GM19238 (cell line): ENCODE results near the gene CFAP161.
"Not testable (repeated sequence)": the region's sequence is repeated elsewhere in the genome, so short reads cannot be mapped to it uniquely, and the experiment has no call there.

Source experiments
- DNase-seq: peaks from one replicate; pipeline ENCODE4 v3.0.0; 2011; ENCODE audit warnings: low spot score; ENCODE audit not compliant: insufficient read length

Gene CFAP161

DNA sequence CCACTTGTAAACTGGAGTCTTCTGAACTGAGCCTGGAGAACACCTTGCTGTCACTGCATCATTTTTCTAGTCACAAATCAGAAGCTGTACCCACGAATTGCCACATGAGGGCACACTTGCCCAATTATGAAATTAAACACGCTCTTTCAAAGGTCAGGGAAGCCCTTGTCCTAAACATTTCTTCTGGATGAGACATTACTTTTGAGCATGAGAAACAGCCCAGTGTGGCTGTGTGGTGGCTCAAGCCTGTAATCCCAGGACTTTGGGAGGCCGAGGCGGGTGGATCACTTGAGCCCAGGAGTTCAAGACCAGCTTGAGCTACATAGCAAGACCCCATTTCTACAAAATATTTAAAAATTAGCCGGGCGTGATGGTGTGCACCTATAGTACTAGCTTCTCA lies 27.5 kb upstream of the CFAP161 start:
- DNase-seq = peak; percentile 21

DNA sequence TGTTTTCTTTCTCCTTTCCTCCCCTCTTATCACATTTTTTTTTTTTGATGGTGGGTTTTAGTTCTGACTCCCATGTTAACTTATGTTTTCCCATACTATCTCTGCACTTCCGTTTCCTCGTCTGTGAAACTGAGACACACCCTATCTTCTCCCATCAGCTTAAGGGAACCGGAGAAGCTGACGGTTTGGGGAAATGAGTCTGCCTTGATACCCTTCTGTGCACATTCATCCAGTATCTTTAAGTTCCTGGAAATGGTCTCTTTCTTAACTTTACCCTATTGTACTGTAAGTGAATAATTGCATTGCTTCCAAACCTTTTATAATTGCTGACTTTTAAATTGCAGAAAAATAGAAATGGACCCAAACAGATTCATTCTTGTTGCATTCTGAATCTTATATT lies 26.2 kb upstream of the CFAP161 start:
- no peak for DNase-seq

DNA sequence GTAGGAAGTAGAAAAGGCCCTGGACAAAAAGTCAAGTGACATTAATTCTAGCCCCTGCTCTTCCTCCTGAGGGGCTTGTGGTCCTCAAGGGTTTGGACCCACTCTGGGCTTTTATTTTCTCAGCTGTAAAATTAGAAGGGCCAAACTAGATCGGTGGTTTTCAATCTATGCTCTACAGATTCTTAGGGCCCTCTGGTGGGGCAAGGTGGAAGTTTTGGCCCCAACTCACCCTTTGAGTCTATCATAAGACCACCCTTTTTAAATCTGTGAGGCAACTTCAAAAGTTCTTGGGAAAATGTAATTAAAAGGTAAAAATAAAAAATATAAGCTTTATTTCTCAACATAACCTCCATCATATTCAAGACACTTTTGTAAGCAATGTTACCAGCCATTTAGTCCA lies 25.6 kb upstream of the CFAP161 start:
- DNase-seq = no peak

DNA sequence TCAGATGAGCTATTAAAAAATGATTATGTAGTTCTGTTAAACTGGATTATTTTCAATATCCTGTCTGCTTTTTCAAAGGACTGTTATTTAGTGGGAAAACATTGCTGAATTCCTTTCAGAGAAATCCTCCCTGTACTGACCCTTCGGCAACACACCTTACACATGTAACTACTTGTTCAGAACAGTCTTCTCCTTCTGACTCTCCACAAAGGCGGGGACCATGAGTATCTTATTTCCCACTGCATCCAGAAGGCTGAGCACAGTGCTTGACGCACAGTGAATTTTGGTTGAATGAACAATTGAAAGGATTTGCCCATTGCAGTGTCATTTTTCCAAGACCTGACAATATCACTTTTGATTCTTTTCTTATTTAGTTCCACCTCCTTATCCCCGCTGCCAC lies 23.1 kb upstream of the CFAP161 start:
- DNase-seq = no peak

DNA sequence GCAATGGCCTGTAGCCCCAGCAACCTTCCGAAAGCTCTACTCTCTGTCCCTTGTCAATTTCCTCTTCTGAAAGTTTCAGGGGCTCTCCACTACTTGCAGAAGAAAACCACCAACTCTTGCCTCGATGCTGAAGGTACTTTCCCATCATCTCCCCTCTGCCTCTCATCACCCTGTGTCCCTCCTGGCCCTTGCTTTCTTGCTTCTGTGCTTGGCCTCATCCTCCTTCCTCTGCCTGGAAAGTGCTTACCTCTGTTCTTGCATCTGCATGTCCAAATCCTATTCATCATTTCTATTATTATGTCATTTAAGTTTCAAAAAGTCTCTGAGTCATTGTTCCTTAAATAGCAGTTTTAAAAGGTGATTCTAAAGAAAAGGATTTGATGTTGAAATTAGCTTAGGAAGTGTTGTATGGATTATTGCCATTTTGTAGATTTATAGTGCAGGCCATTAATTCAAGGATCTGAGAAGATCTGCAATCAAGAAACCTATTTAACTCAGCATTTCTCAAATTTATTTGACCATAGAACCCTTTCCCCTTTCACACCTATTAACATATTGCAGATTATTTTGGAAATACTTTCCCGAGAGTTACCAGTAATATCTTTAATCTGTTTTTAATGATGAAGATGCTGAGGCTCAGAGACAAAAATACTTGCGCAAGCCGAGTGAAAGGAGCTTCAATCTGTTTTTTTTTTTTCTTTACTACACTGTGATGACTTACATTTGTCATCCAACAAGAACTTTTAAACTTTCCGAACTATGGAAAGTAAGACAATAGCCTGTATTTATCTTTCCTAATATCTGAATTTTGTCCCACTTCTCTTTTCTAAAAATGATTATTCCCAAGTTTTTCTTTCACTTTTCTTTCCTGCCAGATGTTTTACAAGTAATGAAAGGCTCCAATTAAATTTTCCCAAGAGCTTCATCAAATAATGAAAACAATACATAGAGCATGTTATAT lies 22.3 kb upstream of the CFAP161 start:
- DNase-seq = peak; percentile 37

DNA sequence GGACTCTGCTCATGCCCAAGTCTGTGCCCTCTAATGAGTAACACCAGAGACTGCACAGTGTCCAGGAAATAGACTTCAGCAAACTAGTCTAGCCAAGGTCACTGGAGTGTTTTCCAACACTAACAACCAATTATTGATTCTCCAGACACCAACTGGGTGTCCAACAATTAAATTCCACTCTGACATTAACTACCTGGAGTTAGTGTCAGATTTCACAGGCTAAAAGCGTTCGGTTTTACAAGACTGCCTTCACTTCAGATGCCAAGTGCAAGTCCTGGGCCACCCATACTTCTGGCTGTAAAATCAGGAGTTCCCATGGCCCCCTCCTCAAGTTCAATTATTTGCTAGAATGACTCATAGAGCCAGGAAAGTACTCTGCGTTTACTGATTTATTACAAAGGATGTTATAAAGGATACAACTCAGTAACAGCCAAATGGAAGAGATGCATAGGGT lies 20.8 kb upstream of the CFAP161 start:
- DNase-seq = no peak

DNA sequence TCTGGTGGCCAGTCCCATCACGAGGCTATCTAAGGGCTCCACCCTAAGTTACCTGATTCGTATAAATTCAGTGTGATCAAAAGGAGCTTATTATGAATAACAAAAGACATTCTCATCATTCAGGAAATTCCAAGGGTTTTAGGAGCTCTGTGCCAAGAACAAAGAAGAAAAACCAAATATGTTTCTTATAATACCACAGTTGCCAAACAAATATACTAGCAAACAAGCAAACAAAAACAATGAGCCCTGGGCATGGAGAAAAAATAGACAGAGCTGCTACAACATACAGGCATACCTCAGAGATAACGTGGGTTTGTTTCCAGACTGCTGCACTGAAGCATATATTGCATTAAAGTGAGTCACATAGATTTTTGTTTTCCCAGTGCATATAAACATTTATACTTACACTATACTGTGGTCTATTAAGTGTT lies 20.2 kb upstream of the CFAP161 start:
- DNase-seq = no peak

DNA sequence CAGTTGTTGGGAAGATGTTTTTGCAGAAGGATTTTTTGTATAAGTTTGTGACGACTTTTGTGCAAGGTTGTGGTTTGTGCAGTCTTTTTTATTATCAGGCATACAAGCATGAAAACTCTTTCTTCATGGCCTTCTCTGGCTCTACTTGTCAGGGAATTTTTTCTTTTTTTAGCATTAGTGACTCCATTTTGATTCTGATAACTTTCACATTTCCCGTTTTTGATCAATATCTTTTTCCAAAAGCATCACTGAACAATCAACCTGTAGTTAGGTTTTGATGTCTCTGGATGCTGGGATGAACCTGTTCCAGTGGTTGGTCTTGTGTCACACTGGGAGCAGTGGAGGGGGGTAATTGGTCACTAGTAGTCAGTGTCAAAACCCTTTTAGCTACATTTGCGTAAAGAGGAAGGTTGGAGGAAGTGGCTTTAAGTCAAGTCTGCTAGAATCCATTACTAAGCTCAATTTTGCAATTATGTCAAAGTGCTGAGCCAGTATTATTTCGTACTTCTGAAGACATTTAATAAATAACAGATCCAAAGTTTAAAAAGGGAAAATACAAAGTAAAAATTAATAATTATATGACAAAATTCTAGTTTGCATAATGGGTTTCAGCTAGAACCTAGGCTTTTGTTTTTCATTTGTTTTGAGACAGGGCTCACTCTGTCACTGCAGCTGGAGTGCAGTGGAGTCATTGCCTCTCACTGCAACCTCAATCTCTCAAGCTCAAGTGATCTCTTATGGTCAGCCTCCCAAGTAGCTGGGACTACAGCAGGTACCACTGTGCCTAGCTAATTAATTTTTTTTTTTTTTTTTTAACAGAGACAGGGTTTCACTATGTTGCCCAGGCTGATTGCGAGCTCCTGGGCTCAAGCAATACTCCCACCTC lies 18.8 kb upstream of the CFAP161 start:
- DNase-seq = no peak

DNA sequence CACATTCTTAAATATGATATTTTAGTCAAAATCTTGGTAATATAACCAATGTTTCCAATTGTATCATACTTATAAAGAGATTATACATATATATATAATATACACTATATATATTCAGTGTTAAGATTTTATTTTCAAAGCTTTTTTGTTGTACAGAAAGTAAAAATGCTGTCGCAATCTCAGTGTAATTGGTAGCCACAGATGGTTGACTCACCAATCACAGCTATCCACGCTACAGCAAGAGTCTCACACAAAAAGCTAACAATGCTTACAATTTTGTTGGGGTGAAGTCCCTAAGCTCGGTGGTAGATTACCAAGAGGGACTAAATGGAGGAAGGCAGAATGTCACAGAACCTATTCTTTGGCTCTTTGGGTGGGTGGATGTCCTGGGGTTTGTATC lies 16.9 kb upstream of the CFAP161 start:
- no peak for DNase-seq

DNA sequence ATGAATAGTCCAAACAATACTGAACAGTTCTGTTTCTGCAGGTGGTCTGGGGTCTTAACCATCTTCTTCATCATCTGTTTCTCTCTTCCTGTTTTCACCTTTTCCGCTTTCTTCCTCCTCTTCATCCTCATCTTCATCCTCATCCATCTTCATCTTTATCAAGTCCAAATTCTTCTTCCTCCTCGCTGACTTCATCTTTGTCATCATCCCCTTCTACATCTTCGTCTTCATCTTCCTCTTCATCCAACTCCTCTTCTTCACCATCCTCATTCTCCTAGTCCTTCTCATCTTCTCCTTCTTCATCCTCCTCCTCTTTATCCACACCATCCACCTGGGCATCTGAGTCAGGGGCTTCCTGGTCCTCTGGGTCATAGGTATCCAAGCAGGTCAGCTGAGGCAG lies 16.5 kb upstream of the CFAP161 start:
- DNase-seq = no peak

DNA sequence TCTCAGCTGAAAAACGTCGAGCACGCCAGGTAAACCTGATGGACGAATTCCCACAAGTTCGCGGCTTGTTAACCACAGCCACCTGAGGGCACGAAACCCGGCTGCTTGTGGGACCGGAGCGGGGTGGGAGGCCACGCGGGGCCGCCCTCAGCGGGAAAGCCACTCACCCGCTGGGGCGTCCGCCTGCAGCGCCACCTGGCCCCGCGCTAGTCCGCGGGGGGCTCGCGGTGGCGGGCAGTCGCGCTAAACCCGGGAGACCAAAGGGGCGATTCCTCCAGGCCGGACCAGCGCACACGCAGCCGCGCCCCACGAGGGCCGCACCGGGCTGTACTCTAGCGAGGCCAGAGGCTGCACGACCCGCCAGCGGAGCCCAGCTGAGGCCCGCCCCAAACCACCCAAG lies 15.7 kb upstream of the CFAP161 start:
- DNase-seq = no peak

DNA sequence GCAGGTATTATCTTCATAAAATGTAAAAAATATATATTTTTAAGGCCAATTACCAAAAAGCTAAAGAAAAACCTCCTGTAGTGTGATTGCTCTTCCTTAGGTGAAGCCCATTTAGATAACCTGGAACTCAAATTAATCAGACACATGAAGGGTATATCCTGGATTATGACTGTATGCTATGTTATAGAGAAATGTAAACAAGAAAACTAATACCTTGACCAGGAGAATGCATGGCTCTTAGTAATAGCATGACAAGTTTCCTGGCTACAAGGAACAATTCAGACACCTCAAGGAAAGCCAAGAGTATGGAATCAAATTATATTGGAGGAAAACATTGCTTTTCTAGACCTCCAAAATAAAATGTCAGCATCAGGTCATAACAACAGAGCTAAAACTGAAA lies 14.0 kb upstream of the CFAP161 start:
- no peak for DNase-seq

DNA sequence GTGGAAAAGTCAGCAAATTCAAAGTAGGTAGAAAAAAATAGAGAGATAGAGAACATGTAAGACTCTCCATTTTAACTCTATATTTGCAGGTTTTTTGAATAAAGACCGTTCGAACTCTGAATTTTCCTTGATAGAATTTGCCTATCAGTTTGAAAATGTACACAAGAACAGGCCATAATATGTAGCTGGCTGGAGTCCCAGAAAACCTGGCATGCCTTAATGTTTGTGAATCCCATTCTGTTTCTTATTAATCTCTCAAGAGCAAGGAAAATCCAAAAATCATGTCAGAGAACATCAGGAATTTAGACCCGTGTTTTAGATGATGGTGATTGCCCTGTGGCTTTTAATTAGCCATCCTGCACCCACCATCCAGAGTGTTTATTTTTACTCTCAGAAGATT lies 7.2 kb upstream of the CFAP161 start:
- DNase-seq = no peak

DNA sequence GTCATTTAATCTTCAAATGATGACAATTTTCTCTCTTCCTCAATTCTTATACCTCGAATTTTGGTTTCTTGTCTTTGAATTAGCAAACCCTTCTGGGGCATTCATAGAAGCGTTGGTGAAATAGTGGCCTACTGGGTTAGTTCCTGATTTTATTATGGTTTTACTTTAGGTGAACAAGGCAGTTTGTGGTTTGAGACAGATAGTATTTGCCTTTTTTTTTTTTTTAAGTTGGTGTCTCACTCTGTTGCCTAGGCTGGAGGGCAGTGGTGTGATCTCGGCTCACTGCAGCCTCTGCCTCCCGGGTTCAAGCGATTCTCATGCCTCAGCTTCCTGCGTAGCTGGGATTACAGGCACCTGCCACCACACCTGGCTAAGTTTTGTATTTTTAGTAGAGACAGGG lies 7.4 kb downstream of the CFAP161 start:
- not testable (repeated sequence) for DNase-seq

DNA sequence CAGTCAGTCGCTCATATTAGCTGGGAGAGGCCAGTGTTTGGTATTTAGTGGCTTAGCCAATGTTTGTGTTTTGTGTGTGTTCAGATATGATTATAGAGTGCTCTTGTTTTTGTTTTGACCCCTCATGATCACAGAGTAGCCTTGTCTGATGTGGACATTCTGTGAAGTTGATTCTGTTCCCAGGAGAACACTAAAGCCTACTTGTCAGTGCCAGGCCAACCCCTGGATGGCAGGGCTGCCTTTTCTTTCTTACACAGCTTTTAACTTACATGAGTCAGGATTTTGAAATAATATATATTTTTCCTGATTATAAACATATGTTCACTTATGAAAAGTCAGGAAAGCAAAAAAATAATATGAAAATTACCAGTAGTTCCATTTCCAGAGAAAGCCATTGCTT lies 11.9 kb downstream of the CFAP161 start:
- DNase-seq = no peak

DNA sequence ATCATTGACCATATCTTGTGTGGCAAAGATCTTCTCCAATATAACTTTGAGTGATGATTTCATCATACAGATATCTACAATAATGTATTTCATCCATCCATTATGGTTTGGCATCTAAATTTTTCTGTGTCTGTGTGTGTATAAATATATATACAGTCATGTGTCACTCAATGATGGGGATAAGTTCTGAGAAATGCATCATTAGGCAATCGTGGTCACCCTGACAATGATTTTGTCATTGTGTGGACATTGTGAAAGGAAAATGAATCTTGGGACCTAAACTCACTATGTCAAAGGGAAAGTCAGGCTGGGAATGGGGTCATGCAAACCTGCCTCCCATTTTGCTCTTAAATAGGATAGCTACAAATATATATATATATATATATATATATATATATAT lies 12.4 kb downstream of the CFAP161 start:
- no peak for DNase-seq

DNA sequence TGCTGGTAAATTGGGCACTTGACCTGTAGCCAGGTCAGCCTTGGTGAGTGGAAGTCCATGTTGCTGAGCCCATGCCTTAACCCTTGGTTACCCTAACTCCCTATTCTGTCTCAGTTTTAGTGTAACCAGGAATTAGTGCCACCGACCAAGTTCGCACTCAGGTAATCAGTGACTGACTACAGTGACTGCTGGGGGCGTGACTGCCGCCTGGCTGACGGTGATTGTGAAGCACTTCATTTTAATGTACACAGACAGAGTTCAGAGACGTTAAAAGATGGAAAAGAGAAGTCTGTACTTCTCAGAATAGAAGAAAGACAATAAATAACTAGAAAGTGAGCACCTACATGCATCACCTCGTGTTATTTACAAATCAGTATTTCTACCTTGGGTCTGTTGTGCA lies 17.3 kb downstream of the CFAP161 start:
- DNase-seq = no peak

DNA sequence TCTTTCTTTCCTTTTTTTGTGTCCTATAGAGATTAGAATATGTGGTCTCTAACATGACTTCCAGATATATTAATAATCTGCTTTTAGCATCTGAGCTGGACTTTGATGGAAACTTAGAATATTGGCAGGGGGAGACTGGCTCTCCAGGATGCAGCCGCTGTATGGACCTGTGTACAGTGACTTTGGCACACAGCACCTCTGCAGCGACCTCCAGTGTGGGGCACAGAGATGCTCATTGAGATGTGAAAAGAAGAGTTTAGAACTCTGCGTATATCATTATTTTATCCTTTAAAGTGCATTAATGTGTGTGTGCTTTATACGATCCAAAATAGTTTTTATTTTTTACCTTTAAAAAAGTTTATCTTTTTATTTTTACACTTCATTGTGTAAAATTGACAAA lies 18.3 kb downstream of the CFAP161 start:
- DNase-seq = no peak

DNA sequence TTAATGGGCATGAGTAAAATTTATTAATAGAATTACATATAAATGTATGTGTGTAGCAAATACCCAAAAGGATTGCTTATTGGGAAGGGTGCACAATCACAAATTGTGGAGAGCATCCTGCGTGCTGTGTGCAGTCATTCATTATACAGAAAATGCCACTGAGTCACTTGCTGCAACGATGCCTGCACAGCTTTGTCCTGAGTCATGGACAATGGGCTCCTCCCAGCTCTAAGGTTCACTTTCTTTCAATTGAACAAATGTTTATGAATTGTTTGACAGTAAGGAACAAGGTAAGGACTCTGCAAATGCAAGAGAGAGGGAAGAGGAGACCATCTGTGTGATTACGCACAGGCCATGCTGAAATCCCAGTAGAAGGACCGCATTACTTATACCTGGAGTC lies 18.7 kb downstream of the CFAP161 start:
- no peak for DNase-seq

DNA sequence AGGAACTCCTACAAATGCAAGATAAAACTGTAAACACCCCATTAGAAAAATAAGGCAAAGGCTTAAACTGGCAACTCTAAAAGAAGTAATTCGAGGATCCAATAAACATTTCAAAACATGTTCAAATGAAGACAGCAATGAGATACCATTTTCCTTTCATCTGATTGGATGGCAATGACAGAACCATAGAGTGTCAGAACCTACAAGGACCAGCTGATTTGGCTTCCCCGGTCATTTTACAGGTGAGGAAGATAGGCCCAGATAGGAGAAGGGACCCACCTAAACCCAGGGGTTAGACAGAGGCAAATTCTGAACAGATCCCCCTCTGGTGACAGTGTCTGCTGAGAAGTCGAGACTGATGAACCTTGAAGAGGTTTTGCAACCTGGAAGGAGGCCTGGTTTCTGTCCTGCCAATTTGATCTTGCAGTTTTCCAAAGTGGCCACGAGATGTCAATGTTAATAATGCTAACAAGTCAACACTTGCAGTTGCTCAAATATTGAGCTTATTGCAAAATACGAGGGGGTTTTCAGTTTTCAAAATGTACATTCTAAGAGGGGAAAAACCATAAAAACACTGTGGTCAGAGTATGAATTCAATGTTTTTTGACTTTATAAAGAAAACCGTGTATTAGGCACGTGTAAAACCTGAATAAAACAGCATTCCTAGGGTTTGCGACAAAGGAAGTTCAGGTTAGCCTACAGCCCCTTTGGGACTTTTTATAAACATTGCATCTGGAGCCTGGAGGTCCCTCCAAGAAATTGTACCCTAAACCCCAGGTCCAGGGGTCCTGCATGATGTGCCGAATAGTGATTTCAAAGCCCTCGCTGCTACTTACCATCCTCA lies 21.5 kb downstream of the CFAP161 start:
- DNase-seq = no peak

DNA sequence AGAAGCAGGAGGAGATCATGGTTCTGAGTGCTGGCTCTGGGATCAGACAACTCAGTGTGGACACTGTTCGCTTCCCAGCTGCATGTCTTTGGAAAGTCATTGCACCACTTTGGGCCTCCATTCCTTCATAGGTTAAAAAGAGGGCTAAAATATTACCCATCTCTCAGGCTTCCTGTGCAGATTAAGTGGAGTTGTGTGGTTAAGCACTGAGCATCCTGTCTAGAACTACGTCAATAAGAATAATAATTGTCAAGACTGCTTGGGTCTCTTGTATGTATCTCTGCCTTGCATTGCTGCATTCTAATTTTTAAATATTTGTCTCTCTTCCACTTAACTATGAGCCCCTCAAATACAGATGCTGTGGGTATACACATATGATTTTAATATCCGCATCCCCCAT lies 22.3 kb downstream of the CFAP161 start:
- DNase-seq = no peak
